Endothelial cell of umbilical vein (primary cell): ENCODE data around the gene NAGLU. TPM values are rescaled to one million over a fixed set of nuclear protein-coding genes. Genes with fewer than 3 reads are reported as not detected.
"Not testable (repeated sequence)": the region's sequence is repeated elsewhere in the genome, so short reads cannot be mapped to it uniquely, and the experiment has no call there.

Experiments
- BruUV-seq: library from RNA; stranded (reverse); fragments of 400-500 nt; replicated peaks from 2 replicates; lab custom pipeline; 2021; lab: Mats Ljungman, UMichigan
- CTCF ChIA-PET: fragments of 300-600, 350-600 bp; sonication (Branson Sonifier 250); formaldehyde crosslinking; loops from one replicate; lab custom pipeline; 2021; ENCODE audit warnings: antibody characterized with exemption, inconsistent platforms; lab: Charles Lee
- POLR2A ChIA-PET: fragments of 300-600, 350-600 bp; sonication (Branson Sonifier 250); formaldehyde crosslinking; loops from one replicate; lab custom pipeline; 2021; ENCODE audit warnings: antibody characterized with exemption, inconsistent platforms; lab: Charles Lee
- DNase-seq: peaks from one replicate; pipeline ENCODE4 v3.0.0-alpha.2; 2011; ENCODE audit warnings: low read depth, low spot score
- FAIRE-seq: peaks from 2 replicates; lab custom pipeline; 2011; peaks lifted over from hg19 to GRCh38; lab: Jason Lieb, UNC
- H2AFZ ChIP-seq: 2 replicates; pipeline ENCODE4 v1.6.0; 2012; ENCODE audit warnings: low read depth, low read length, control low read depth, inconsistent platforms
- H3K27ac ChIP-seq: 2 replicates; pipeline ENCODE4 v1.5.1; 2011; ENCODE audit warnings: low read depth, mild to moderate bottlenecking, control low read depth, low read length, moderate library complexity; ENCODE audit not compliant: insufficient read depth
- H3K27me3 ChIP-seq, 2 experiments: 2 replicates each; pipeline versions ENCODE4 v1.6.0 to v1.6.1; 2011; ENCODE audit warnings: low read length in 2 of 2, mixed read lengths in 1 of 2; ENCODE audit not compliant: control insufficient read depth in 2 of 2, insufficient read depth in 2 of 2
- H3K36me3 ChIP-seq, 2 experiments: 2 replicates in 1 of 2; 3 replicates in 1 of 2; pipeline ENCODE4 v1.5.1; 2011; ENCODE audit warnings: low read length in 2 of 2, mild to moderate bottlenecking in 1 of 2, moderate library complexity in 1 of 2; ENCODE audit not compliant: control insufficient read depth in 2 of 2, insufficient read depth in 2 of 2; ENCODE audit errors: extremely low read depth in 1 of 2
- H3K4me1 ChIP-seq: 3 replicates; pipeline ENCODE4 v1.5.1; 2011; ENCODE audit warnings: mild to moderate bottlenecking, low read length; ENCODE audit not compliant: control insufficient read depth, insufficient read depth; ENCODE audit errors: extremely low read depth
- H3K4me2 ChIP-seq: 2 replicates; pipeline ENCODE4 v1.6.1; 2011; ENCODE audit warnings: low read length, control low read depth, mixed read lengths; ENCODE audit not compliant: insufficient read depth
- H3K4me3 ChIP-seq, 3 experiments: fragments of 200-600 bp in 1 of 3; sonication (generic), shearing (Covaris generic) in 1 of 3; replicated peaks in 1 of 3; 2 replicates each; pipeline ENCODE4 v1.5.1; 2011 to 2016; ENCODE audit warnings: control low read depth in 3 of 3, low read length in 3 of 3, mild to moderate bottlenecking in 2 of 3, inconsistent platforms in 1 of 3, low read depth in 1 of 3, moderate library complexity in 1 of 3; ENCODE audit not compliant: insufficient read depth in 1 of 3
- H3K79me2 ChIP-seq: 2 replicates; pipeline ENCODE4 v1.6.0; 2012; ENCODE audit warnings: low read length, inconsistent platforms; ENCODE audit not compliant: control insufficient read depth, insufficient read depth
- H3K9ac ChIP-seq: replicated peaks from 2 replicates; pipeline ENCODE3; 2011; ENCODE audit warnings: low read length, control low read depth; ENCODE audit not compliant: insufficient read depth; ENCODE audit errors: extremely low read depth
- H3K9me1 ChIP-seq: replicated peaks from 3 replicates; pipeline ENCODE4 v1.6.0; 2011; ENCODE audit warnings: mild to moderate bottlenecking, low read length; ENCODE audit not compliant: control insufficient read depth, insufficient read depth; ENCODE audit errors: extremely low read depth
- H3K9me3 ChIP-seq: replicated peaks from 2 replicates; pipeline ENCODE4 v1.5.1; 2012; ENCODE audit warnings: low read length, inconsistent platforms; ENCODE audit not compliant: control insufficient read depth, insufficient read depth
- H4K20me1 ChIP-seq: replicated peaks from 2 replicates; pipeline ENCODE3; 2011; ENCODE audit warnings: mild to moderate bottlenecking, low read length; ENCODE audit not compliant: control insufficient read depth, insufficient read depth; ENCODE audit errors: extremely low read depth
- GATA2 ChIP-seq: IDR thresholded peaks from 2 replicates; pipeline ENCODE4 v1.7.0; 2011; ENCODE audit warnings: low read depth, mild to moderate bottlenecking, moderate library complexity, mixed read lengths, low read length; ENCODE audit not compliant: insufficient read length, insufficient read depth
- JUN ChIP-seq: IDR thresholded peaks from 2 replicates; pipeline ENCODE4 v1.6.1; 2011; ENCODE audit warnings: borderline replicate concordance, low read depth; ENCODE audit not compliant: insufficient read length, insufficient read depth
- MYC ChIP-seq: IDR thresholded peaks from one replicate; pipeline ENCODE4 v1.6.1; 2011; ENCODE audit warnings: mild to moderate bottlenecking, low read depth, low read length
- dilution Hi-C: fragments of 300-500 bp; cut with MboI; formaldehyde crosslinking; loops from one replicate; pipeline ENCODE4 v1.15.0; 2019; ENCODE audit warnings: low sequenced_read_pairs; ENCODE audit not compliant: extremely low pct_ligation_motif_present
- intact Hi-C: fragments of 100-400 bp; cut with micrococcal nuclease; formaldehyde crosslinking; loops from one replicate; pipeline ENCODE4 v1.10.0; 2022
- polyA plus RNA-seq, 4 experiments: library from polyadenylated mRNA; depleted of rRNA in 3 of 4; stranded (reverse) in 3 of 4; unstranded in 1 of 4; fragments of >200 nt; gene quantifications; 2 replicates each; pipeline versions ENCODE4 v1.2.1 to v1.2.3, GENCODE V29; 2011 to 2012; ENCODE audit warnings: missing spikeins in 1 of 4
- total RNA-seq: library from RNA; stranded (reverse); gene quantifications from 2 replicates; pipeline ENCODE4 v1.2.3, GENCODE V29; 2021

Gene NAGLU
- total and polyA plus RNA-seq, 2 donors (not counting 3 experiments of a cell fraction or from before 2014, with no cell fraction given), result 50.2 to 54.2 TPM

DNA sequence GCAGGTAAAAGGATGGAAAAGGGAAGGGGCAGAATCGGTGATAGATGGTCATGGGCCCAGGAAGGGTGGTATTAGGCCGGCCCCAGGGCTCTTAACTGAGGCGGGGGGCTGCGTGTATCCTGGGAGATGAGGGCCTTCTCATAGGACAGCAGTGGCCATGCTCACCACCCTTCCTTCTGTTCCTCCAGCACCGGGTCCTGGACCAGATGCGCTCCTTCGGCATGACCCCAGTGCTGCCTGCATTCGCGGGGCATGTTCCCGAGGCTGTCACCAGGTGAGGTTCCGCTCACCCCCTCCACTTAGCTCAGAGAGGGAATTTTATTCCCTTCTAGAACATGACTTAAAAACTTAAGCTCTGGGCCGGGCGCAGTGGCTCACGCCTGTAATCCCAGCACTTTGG, 2.4 kb downstream of the NAGLU start:
- Histone ChIP-seq H3K9me1 (no peaks in the 10 kb centered on the region), H3K36me3 (peaks cover 2 to 10% of the 10 kb centered on the region in 2 experiments), H3K27me3 (no peaks in the 10 kb centered on the region), H3K9ac (no peak overlapping the region), H3K79me2 (peaks cover 4% of the 10 kb centered on the region), H4K20me1 (no peaks in the 10 kb centered on the region), H2AFZ (no peak overlapping the region), H3K4me2 (no peak overlapping the region), H3K4me1 (peaks cover 23% of the 10 kb centered on the region), H3K9me3 (no peaks in the 10 kb centered on the region), H3K27ac (no peak overlapping the region), H3K4me3 (no peak overlapping the region)
- TF ChIP-seq MYC (no peak), JUN (no peak), GATA2 (no peak)
- POLR2A ChIA-PET, result no interaction called here
- FAIRE-seq (no peak), DNase-seq (no peak)
- dilution Hi-C loops, result no loop called here
- no TSS peak for BruUV-seq
- CTCF ChIA-PET, result interaction anchor here (3.1 kb wide), 1 partner anchor 11 kb away, joined by 14 read pairs; no protein-coding TSS in a partner anchor
- intact Hi-C loops, result no loop called here

DNA sequence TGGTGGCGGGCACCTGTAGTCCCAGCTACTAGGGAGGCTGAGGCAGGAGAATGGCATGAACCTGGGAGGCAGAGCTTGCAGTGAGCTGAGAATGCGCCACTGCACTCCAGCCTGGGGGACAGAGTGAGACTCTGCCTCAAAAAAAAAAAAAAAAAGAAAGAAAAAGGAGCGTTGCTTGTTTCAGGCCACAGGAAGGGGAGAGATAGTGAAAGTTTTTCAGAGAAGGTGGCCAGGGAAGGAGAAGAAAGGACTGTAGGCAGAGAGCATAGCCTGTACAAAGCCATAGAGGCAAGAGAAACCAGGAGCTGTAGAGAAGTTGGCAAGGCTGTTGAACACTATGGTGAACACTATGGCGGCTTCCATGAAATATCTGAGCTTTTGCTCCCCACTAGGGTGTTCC, 4.5 kb downstream of the NAGLU start:
- H3K9ac ChIP-seq, H3K36me3 ChIP-seq, H3K9me3 ChIP-seq, H3K79me2 ChIP-seq, DNase-seq, intact Hi-C loops, H2AFZ ChIP-seq, H3K27me3 ChIP-seq, dilution Hi-C loops, H3K4me2 ChIP-seq, H3K27ac ChIP-seq, H3K9me1 ChIP-seq, H3K4me3 ChIP-seq, FAIRE-seq, H4K20me1 ChIP-seq, BruUV-seq: not testable (repeated sequence)
- H3K4me1 ChIP-seq, result peaks cover 20% of the 10 kb centered on the region
- ChIA-PET POLR2A (interaction anchor here (0.7 kb wide), 1 partner anchor 852 kb away, joined by 4 read pairs; no protein-coding TSS in a partner anchor), CTCF (interaction anchor here (0.7 kb wide), 1 partner anchor 102 kb away, joined by 3 read pairs; no protein-coding TSS in a partner anchor)
